Erythroblast (primary cell): ENCODE measurements around the gene SMARCC1.

ENCODE experiments used
- GATA1 ChIP-seq: IDR thresholded peaks from 2 replicates; pipeline ENCODE4 v1.6.1; 2011; ENCODE audit warnings: low read depth, mild to moderate bottlenecking, control low read depth, low read length, moderate library complexity
- POLR2A ChIP-seq: IDR thresholded peaks from 2 replicates; pipeline ENCODE4 v1.6.1; 2011; ENCODE audit warnings: mild to moderate bottlenecking, low read length

DNA sequence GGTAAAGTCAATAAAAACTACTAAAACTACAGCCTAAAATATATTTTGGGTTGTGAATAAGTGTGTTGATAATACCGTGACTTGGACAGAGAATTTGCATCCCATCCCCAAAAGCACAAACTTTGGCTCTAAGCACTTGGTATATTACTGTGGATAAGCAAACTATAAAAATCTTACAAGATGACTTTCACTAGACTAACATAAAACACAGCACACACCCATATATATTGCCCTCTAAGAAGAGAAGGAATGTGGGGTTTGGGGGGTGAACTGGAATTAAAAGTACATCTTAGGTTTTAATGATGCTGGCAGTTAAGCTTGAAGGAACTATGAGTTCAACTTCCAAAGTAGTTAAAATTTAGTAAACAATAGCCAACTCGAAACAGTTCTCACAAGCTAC lies 174.4 kb downstream of the SMARCC1 start:
- TF ChIP-seq POLR2A (no peak), GATA1 (no peak)
